Naive B cell (primary cell): Measurements from ENCODE around the gene GNA12. TPM values are rescaled to one million over a fixed set of nuclear protein-coding genes. Genes with fewer than 3 reads are reported as not detected.
A peak's percentile ranks its signal among the peaks of the same experiment; 100 is the strongest.

Experiments used
- ATAC-seq, 2 donors: fragments of 150-1000 bp; cut with Tn5 transposase; 2 replicates each; pipeline ENCODE4 v1.10.0; 2021; ENCODE audit warnings: low read depth in 2 of 2, mild to moderate bottlenecking in 2 of 2, moderate library complexity in 2 of 2
- DNase-seq: peaks from one replicate; pipeline ENCODE4 v3.0.0; 2022
- H3K27ac Mint-ChIP-seq, 6 donors: one replicate each; pipeline ENCODE4 v1.8.0; 2020 to 2022; ENCODE audit warnings: mild to moderate bottlenecking in 6 of 6, mixed read lengths in 6 of 6, moderate library complexity in 5 of 6, inconsistent platforms in 2 of 6
- H3K27me3 Mint-ChIP-seq, 3 donors: one replicate each; pipeline ENCODE4 v1.8.0; 2021 to 2022; ENCODE audit warnings: mixed read lengths in 3 of 3, mild to moderate bottlenecking in 1 of 3
- H3K36me3 Mint-ChIP-seq, 2 donors: one replicate each; pipeline ENCODE4 v1.8.0; 2020 to 2022; ENCODE audit warnings: mixed read lengths in 2 of 2, inconsistent platforms in 1 of 2, mild to moderate bottlenecking in 1 of 2
- H3K4me1 Mint-ChIP-seq, 3 donors: one replicate each; pipeline ENCODE4 v1.8.0; 2020 to 2022; ENCODE audit warnings: mixed read lengths in 3 of 3, inconsistent platforms in 1 of 3, mild to moderate bottlenecking in 1 of 3, moderate library complexity in 1 of 3
- H3K4me3 Mint-ChIP-seq, 8 donors: one replicate each; pipeline ENCODE4 v1.8.0; 2020 to 2022; ENCODE audit warnings: mild to moderate bottlenecking in 8 of 8, mixed read lengths in 8 of 8, moderate library complexity in 8 of 8, inconsistent platforms in 2 of 8
- H3K9me3 Mint-ChIP-seq, 7 donors: one replicate each; pipeline ENCODE4 v1.8.0; 2020 to 2022; ENCODE audit warnings: mixed read lengths in 7 of 7, mild to moderate bottlenecking in 5 of 7, inconsistent platforms in 2 of 7, moderate library complexity in 1 of 7
- polyA plus RNA-seq, 6 donors: library from polyadenylated mRNA; unstranded; fragments of 300-500 nt; fragmentation: Illumina TruSeq; gene quantifications; one replicate each; pipeline ENCODE4 v1.2.3, GENCODE V29; 2021; ENCODE audit warnings: low read depth in 6 of 6

Gene GNA12
- polyA plus RNA-seq, 6 donors from 2014 or later = 26.6 to 43.8 (median 34.8) TPM

DNA sequence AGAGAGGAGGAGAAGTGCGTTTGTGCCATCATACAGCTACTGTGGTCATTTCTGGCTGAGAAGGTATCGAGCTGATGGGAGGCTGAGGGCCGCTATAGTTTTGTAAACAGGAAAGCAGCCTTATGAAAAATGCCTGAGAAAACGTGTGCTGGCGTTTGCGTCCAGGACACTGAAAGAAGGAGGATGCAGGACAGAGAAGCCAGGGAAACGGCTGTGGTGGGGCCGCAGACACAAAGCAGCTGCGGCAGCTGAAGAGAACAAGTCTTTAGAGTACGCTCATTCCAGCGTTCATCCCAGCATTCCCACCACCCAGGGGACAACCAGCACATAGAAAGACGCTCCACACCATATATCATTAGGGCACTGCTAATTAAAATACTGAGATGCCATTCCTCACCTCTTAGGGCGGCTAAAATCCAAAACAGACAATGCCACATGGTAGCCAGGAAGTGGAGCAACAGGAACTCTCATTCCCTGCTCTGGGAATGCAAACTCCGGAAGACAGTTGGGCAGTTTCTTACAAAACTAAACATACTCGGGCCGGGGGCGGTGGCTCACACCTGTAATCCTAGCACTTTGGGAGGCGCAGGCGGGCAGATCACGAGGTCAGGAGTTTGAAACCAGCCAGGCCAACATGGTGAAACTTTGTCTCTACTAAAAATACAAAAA is 18.4 kb downstream of the GNA12 start:
- Mint-ChIP-seq H3K4me3 (peak overlapping the region in 3 of 8 donors; percentile 20 to 74 (median 39)), H3K36me3 (peaks cover 8 to 10% of the 10 kb centered on the region in 2 donors), H3K9me3 (no peaks in the 10 kb centered on the region), H3K27ac (peak overlapping the region in 4 of 6 donors; percentile 49 to 91 (median 81)), H3K27me3 (no peaks in the 10 kb centered on the region), H3K4me1 (peaks cover 62 to 80% (median 64%) of the 10 kb centered on the region in 3 donors)
- DNase-seq = no peak
- ATAC-seq = no peak

DNA sequence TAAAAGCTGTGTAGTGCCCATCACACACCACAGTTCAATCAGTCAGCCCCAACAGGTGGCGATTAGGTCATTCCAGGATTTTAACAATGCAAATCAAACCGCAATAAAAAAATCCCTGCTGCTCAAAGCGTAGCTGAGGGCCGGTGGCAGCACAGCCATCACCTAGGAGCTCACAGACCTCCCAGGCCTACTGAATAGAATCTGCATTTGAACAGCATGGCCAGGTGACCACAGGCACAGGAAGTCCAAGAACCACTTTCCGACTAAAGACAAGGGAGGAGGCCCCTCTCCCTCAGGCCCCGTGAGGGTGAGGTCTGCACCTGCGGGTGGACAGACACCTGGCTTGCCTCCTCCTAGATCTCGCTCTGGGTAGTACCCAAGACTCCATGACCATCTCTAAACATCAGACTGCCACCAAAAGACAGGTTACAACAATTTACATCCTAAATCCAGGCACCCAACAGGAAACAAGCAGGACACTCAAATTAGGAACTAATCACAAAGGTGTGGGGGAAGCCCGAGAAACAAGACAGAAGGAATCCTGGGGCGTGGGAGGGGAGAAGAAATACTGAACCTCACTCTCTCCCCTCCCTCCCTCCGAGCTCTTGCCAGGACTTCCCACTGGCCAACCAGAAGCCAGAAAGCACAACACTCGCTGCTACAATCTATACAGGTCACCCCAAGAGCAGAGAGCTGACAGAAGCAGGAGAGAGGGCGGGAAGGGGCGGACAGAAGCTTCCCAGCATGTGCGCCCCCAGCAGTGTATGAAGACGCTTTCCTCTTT is 19.2 kb downstream of the GNA12 start:
- ATAC-seq (peak; percentile 8 to 20), DNase-seq (no peak)
- Mint-ChIP-seq H3K36me3 (peaks cover 5 to 8% of the 10 kb centered on the region in 2 donors), H3K9me3 (no peaks in the 10 kb centered on the region), H3K4me1 (peaks cover 62 to 78% (median 64%) of the 10 kb centered on the region in 3 donors), H3K27me3 (no peaks in the 10 kb centered on the region), H3K4me3 (peak overlapping the region in 5 of 8 donors; percentile 7 to 77 (median 23)), H3K27ac (peak overlapping the region in 5 of 6 donors; percentile 3 to 91 (median 77))

DNA sequence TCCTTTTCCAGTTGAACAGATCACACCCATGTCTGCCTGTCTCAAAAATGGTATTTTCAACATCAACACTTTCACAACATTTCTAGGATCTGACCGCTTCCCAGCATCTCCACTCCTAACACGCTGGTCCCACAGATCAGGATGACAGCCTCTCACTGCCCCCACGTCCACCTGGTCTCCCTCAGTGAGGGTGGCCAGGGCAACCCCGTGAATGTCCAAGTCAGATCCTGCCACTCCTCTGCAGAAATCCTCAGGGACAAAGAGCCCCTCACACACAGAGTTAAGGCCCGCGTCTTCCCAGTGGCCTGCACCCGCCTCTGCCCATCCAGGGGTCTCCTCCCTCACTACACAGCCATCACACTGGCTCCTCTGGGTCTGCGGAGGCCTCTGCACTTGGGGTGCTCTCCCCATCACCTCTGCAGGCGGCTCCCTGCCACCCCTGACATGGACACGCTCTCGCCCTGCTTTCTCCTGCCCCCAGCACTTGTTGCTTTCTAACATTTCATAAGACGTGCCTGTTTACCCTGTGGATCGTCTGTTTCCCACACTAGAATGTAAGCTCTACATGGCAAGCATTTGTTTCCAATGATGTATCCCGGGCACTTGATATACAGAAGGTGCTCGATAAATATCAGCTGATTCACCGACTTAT is 20.0 kb downstream of the GNA12 start:
- H3K9me3 Mint-ChIP-seq = no peaks in the 10 kb centered on the region
- peaks cover 5 to 8% of the 10 kb centered on the region in 2 donors for H3K36me3 Mint-ChIP-seq
- no peak for DNase-seq
- peak overlapping the region in 3 of 8 donors; percentile 11 to 39 (median 30) for H3K4me3 Mint-ChIP-seq
- H3K27ac Mint-ChIP-seq = peak overlapping the region in 4 of 6 donors; percentile 3 to 92 (median 54)
- peaks cover 59 to 79% (median 63%) of the 10 kb centered on the region in 3 donors for H3K4me1 Mint-ChIP-seq
- no peaks in the 10 kb centered on the region for H3K27me3 Mint-ChIP-seq
- no peak for ATAC-seq

DNA sequence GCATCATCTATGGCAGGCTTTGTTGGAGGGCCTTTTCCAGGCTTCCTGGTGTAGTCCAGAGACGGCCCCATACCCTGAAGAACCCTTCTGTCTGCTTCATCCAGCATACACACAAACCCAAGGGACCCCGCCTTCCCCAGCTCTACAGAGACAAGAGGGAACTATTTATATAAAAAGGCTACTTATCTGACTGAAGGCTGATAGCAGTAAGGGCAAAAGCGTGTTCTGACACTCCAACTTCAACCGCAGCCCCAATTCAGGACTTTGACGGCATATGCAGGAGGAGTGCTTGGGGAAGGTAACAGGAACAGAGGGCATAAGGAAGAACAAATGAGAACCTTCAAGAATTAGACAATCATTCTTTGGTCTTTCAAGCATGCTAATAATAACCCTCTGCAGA is 21.0 kb downstream of the GNA12 start:
- H3K4me1 Mint-ChIP-seq = peaks cover 56 to 84% (median 62%) of the 10 kb centered on the region in 3 donors
- DNase-seq = no peak
- peak overlapping the region in 3 of 8 donors; percentile 2 to 77 (median 14) for H3K4me3 Mint-ChIP-seq
- H3K27ac Mint-ChIP-seq = peak overlapping the region in 4 of 6 donors; percentile 31 to 96 (median 63)
- H3K36me3 Mint-ChIP-seq = peaks cover 5 to 8% of the 10 kb centered on the region in 2 donors
- ATAC-seq = no peak
- no peaks in the 10 kb centered on the region for H3K9me3 Mint-ChIP-seq
- H3K27me3 Mint-ChIP-seq = no peaks in the 10 kb centered on the region

DNA sequence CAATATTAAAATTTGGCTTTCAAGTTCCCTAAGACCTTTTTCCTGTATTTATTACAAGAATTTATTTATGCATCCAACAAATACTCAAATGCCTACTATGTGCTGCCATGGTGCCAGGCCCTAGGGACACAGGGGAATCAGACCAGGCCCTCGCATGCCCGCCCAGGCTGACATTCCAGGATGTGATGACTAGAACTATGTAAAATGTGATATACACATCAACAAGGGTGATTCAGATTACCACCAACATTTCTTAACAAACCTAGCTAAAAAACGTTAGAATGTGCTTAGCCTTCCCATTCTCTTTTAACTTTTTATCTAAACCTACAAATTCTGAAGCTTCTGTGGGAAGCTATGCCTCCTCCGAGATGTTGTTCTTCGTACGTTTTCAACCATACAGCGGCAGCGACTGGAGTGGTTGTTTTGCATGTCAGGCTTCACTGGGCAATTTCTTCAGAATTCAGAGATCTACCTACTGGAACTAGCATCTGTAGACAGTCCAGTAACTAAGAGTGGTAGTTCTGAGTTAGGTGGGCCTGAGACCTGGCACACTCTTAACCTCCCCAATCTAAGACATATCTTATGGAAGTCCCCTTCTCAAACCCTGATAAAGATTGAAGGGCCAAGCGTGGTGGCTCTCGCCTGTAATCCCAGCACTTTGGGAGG is 22.1 kb downstream of the GNA12 start:
- DNase-seq (peak; percentile 39), ATAC-seq (peak; percentile 75 to 80)
- Mint-ChIP-seq H3K27ac (peak overlapping the region; percentile 84 to 98 (median 94)), H3K27me3 (no peaks in the 10 kb centered on the region), H3K9me3 (no peaks in the 10 kb centered on the region), H3K4me3 (peak overlapping the region; percentile 7 to 88 (median 74)), H3K4me1 (peaks cover 60 to 84% (median 69%) of the 10 kb centered on the region in 3 donors), H3K36me3 (peaks cover 0 to 8% of the 10 kb centered on the region in 2 donors)

DNA sequence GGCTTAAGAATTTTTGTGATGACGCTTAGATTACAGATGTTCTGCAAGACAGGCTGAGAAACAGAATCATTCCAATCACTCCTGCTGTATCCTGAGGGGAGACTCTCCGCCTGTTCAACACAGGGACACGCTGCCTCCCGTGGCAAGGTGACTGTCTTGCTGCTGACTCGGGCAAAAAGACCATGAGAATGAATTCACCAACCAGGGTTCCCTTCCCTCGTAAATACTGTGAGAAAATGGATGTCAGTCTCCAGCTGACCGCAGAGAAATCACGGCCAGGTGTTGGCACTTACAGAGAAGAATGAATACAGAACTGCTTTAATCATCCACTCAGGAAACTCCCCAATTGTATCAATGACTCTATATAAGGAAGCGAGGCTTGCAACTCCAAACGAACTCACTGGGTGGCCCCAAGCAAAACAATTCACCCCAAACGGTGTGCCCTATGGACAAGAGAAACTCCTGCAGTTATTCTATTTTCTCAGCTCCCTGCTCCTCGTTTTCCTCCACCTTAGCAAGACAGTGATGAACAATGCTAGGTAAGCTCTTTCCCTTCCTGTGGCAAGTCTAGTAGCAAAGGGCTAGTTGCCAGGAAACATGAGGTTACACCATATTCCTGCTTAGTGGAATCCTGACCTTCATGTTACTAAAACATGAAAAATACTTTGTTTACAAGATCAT is 22.8 kb downstream of the GNA12 start:
- Mint-ChIP-seq H3K36me3 (peaks cover 0 to 8% of the 10 kb centered on the region in 2 donors), H3K27ac (peak overlapping the region; percentile 84 to 98 (median 94)), H3K4me3 (peak overlapping the region; percentile 1 to 81 (median 74)), H3K27me3 (no peaks in the 10 kb centered on the region), H3K4me1 (peaks cover 57 to 80% (median 63%) of the 10 kb centered on the region in 3 donors), H3K9me3 (no peaks in the 10 kb centered on the region)
- ATAC-seq (peak; percentile 79 to 82), DNase-seq (peak; percentile 48)

DNA sequence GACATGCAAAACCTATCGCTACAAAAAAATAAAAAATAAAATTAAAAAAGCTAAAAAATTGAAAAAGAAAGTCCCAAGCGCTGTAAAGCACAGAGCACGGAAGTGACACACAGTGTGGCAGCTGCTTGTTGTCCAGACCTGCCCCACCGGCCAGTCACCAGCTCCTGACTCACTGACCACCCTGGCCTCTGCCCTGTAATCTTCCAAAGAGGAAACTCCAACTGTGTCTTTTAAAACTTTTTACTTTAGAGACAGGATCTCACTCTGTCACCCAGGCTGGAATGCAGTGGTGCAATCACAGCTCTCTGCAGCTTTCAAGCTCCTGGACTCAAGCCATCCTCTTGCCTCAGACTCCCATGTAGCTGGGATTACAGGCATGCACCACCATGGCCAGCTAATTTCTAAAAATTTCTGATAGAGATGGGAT is 23.6 kb downstream of the GNA12 start:
- H3K4me3 Mint-ChIP-seq = peak overlapping the region in 2 of 8 donors; percentile 29 to 77
- H3K27ac Mint-ChIP-seq = peak overlapping the region in 4 of 6 donors; percentile 37 to 98 (median 95)
- peaks cover 0 to 8% of the 10 kb centered on the region in 2 donors for H3K36me3 Mint-ChIP-seq
- H3K4me1 Mint-ChIP-seq = peaks cover 57 to 82% (median 58%) of the 10 kb centered on the region in 3 donors
- H3K9me3 Mint-ChIP-seq = no peaks in the 10 kb centered on the region
- DNase-seq (no peak), ATAC-seq (no peak)
- H3K27me3 Mint-ChIP-seq = no peaks in the 10 kb centered on the region

DNA sequence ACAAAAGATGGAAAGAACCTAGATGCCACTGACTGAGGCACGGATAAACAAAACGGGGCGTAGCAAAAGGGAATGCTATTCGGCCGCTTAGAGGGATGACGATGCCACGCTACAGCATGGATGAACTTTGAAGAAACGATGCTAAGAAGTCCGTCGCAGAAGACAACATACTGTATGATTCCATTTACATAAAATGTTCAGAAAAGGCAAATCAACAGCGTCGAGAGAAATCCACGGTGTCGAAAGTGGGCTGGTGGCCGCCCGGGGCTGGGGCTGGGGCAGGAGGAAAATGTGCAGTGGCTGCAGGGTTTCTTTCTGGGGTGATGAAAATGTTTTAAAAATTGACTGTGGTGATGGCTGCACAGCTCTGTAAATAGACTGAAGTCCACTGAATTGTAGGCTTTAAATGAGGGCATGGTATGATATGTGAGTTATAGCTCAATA is 24.1 kb downstream of the GNA12 start:
- ATAC-seq (no peak), DNase-seq (no peak)
- Mint-ChIP-seq H3K36me3 (peaks cover 0 to 8% of the 10 kb centered on the region in 2 donors), H3K9me3 (no peaks in the 10 kb centered on the region), H3K4me1 (peaks cover 53 to 77% (median 55%) of the 10 kb centered on the region in 3 donors), H3K27ac (peak overlapping the region in 3 of 6 donors; percentile 4 to 96 (median 37)), H3K4me3 (peak overlapping the region in 1 of 8 donors; percentile 16), H3K27me3 (no peaks in the 10 kb centered on the region)

DNA sequence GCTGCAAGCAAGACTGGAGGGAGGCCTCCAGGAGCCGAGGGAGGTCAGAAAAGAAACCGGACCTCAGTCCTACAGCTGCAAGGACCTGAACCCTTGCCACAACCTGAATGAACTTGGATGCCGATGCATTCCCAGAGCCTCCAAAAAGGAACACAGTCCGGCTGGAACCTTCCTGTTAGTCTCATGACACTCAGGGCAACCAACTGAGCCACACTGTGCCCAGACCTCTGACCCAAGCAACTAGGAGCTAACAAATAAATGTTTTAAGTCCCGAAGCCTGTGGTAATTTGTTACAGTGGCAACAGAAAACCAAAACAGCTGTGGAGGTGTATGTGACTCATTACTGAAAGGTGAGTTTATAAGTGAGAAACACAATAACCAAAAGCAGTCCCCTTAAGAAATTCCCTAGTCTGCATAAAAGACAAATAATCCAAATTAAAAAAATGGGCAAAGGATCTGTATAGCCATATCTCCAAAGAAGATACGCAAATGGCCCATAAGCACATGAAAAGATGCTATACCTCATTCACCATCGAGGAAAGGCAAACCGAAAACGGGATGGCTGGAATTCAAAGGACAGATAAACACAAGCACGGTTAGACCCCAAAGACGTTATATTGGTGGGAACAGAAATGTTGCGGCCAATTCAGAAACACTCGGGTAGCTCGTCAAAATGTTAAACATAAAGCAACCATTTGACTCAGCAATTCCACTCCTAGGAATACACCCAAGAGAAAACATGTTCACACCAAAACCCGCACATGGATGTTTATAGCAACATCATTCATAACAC is 24.8 kb downstream of the GNA12 start:
- peaks cover 51 to 71% (median 53%) of the 10 kb centered on the region in 3 donors for H3K4me1 Mint-ChIP-seq

DNA sequence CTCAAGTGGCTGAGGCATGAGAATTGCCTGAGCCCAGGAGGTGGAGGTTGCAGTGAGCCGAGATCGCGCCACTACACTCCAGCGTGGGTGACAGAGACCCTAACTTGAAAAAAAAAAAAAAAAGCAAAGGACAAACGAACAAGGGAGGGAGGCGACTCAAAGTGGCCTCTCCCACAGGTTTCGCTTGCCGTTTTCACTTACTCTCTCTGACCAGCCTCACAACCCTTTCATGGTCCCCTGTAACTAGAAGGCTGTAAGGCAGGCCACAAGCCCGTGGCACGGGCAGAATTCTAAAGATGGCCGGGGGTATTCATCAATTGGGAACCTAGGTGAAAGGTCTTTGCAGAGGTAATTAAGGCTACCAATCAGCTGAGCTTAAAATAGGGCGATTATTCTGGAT is 25.5 kb downstream of the GNA12 start:
- H3K36me3 Mint-ChIP-seq = peaks cover 0 to 8% of the 10 kb centered on the region in 2 donors
- no peak overlapping the region for H3K4me3 Mint-ChIP-seq
- DNase-seq (no peak), ATAC-seq (no peak)
- H3K9me3 Mint-ChIP-seq = no peaks in the 10 kb centered on the region
- no peaks in the 10 kb centered on the region for H3K27me3 Mint-ChIP-seq
- peaks cover 50 to 64% (median 53%) of the 10 kb centered on the region in 3 donors for H3K4me1 Mint-ChIP-seq
- H3K27ac Mint-ChIP-seq = no peak overlapping the region

More for the DNA sequence above, 24.8 kb downstream of the GNA12 start:
- H3K27me3 Mint-ChIP-seq = no peaks in the 10 kb centered on the region
- DNase-seq (no peak), ATAC-seq (no peak)
- H3K9me3 Mint-ChIP-seq = no peaks in the 10 kb centered on the region
- peaks cover 0 to 8% of the 10 kb centered on the region in 2 donors for H3K36me3 Mint-ChIP-seq
- H3K4me3 Mint-ChIP-seq = peak overlapping the region in 2 of 8 donors; percentile 16 to 25
- H3K27ac Mint-ChIP-seq = peak overlapping the region in 3 of 6 donors; percentile 58 to 96 (median 66)

DNA sequence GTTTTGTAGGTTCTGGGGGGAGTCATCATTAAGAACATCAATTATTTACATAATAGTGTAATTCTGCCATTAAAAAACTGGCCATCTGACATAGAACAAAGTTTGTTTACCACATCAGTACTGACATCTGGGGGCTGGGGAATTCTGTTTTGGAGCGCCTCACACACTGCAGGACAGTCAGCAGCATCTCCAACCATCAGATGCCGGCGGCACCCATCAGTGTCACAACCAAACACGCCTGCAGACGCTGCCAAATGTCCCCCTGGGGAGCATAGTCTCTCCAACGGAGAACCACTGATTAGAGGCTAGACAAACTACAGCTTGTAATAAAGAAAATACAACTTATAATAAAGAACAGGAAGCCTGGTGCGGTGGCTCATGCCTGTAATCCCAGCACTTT is 26.0 kb downstream of the GNA12 start:
- H3K4me1 Mint-ChIP-seq = peaks cover 54 to 64% (median 58%) of the 10 kb centered on the region in 3 donors
- peak overlapping the region in 1 of 6 donors; percentile 28 for H3K27ac Mint-ChIP-seq
- DNase-seq (no peak), ATAC-seq (no peak)
- H3K36me3 Mint-ChIP-seq = peaks cover 5 to 14% of the 10 kb centered on the region in 2 donors
- no peaks in the 10 kb centered on the region for H3K9me3 Mint-ChIP-seq
- H3K4me3 Mint-ChIP-seq = no peak overlapping the region
- H3K27me3 Mint-ChIP-seq = no peaks in the 10 kb centered on the region
